ENCODE measurements around the gene PIGK.

DNA sequence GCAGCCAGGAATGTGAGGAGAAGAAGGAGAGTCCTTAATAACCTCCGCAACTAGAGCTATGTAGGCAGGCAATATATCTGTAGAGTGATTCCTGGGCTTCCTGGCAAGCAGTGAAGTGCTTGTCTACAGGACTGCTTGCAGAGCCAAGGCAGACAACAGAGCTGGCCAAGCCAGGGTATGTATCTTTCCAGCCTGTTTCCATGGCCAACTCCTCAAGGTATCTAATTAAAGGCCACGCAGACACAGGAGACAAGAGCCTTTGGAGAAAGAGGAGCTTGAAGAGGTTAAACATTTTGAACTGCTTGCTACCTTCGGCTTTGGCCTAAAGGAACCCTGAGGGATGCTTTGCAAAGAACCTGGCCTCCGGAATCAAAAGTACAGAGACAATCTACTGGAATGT, 137.4 kb downstream of the PIGK start:
- no peak for TF ChIP-seq POLR2A (IDR thresholded peaks at IDR 0.05)
- TF ChIP-seq, protein P1, sequence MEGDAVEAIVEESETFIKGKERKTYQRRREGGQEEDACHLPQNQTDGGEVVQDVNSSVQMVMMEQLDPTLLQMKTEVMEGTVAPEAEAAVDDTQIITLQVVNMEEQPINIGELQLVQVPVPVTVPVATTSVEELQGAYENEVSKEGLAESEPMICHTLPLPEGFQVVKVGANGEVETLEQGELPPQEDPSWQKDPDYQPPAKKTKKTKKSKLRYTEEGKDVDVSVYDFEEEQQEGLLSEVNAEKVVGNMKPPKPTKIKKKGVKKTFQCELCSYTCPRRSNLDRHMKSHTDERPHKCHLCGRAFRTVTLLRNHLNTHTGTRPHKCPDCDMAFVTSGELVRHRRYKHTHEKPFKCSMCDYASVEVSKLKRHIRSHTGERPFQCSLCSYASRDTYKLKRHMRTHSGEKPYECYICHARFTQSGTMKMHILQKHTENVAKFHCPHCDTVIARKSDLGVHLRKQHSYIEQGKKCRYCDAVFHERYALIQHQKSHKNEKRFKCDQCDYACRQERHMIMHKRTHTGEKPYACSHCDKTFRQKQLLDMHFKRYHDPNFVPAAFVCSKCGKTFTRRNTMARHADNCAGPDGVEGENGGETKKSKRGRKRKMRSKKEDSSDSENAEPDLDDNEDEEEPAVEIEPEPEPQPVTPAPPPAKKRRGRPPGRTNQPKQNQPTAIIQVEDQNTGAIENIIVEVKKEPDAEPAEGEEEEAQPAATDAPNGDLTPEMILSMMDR (IDR thresholded peaks at IDR 0.05 in 4 of 5, conservative IDR thresholded peaks at IDR 0.05 in 1 of 5): no peak
